GM18498 (cell line): ENCODE results near the gene POFUT1.
A peak's percentile ranks its signal among the peaks of the same experiment; 100 is the strongest.
"Not testable (repeated sequence)": the region's sequence is repeated elsewhere in the genome, so short reads cannot be mapped to it uniquely, and the experiment has no call there.

Source experiments
- ATAC-seq: cut with Tn5 transposase; IDR thresholded peaks from one replicate; pipeline ENCODE4 v1.9.1; 2021; ENCODE audit warnings: mild to moderate bottlenecking, moderate library complexity; ENCODE audit not compliant: unreplicated experiment

POFUT1 gene

DNA sequence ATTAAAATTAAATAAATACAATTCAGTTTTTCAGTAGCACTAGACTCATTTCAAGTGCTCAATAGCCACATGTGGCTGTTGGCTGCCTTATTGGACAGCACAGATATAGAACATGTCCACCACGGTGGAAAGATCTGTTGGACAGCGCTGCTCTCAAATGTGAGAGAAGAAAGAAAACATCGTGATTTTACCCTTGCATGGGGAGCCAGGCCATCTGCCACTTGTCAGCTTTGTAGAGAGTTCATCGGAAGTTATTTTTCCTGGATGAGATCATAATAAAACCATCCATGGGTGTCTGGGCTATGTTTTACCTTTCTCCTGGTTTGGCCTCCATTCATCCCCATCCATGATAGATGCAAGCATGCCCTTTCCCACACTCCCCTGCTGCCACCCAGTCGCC lies 63.9 kb downstream of the POFUT1 start:
- ATAC-seq, result no peak

DNA sequence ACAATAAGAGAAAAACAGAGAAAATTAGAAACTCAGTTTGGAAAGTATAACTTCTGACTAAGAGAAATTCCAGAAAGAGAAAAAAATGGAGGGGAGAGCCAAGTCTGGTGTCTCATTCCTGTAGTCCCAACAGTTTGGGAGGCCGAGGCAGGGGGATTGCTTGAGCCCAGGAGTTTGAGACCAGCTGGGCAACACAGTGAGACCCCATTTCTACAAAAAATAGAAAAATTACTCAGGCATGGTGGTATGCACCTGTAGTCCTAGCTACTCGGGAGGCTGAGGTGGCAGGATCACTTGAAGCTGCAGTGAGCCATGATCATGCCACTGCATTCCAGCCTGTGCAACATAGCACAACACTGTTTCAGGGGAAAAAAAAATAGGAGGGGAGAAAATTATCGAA lies 66.7 kb downstream of the POFUT1 start:
- ATAC-seq, result no peak

DNA sequence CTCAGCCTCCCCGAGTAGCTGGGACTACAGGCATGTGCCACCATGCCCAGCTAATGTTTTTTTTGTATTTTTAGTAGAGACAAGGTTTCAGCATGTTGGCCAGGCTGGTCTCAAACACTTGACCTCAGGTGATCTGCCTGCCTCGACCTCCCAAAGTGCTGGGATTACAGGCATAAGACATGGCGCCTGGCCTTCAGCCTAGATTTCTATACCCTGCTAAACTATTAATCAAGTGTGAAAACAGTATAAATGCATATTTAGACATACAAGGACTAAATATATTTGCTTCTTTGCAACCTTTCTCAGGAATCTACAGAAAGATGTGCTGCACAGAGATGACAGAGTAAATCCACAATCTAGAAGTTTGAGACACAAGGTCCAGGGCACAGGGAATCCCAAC lies 67.5 kb downstream of the POFUT1 start:
- ATAC-seq, result not testable (repeated sequence)

DNA sequence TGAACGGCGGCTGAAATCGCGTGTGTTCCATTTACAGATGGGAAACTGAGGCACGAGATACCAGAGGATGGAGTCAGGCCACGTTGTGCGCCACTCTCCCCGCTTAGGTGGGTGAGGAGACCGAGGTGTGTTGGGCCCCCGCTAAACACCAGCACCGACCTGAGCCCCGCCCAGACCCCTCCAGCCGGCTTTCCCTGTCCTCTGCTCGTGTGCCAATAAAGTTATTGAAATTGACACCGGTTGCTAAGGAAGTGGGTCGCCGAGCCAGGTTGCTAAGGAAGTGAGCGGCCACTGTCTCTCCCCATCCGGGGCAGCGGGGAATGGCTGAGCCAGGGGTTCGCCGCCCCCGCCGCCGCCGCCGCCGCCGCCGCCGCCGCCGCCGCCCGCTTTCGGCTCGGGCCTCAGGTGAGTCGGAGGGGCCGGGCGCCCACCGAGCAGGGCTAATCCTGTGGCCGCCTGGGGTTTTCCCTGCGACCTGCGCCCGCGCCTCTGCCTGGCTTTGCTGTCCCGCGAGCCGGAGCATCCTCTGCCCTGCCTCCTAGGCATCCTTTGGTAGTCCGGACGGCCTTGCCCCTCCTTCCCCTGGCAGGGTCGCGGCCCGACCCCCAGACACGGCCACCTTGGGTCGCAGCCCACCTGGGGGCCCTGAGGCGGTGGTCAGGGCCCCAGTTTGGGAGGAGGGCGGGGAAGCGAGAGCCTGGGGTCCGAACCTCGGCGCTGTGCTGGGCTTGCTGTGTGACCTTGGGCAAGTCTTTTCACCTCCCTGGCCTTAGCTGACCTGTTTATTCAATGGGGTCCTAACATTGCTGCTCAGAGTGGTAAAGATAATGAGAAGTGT lies 69.9 kb downstream of the POFUT1 start, which contains the start of gene KIF3B:
Gene KIF3B (plus strand): TSS at position 291 of the 838 bp plus-strand sequence. CDS start 32,127 bp downstream, outside the sequence.
- peak; percentile 80 for ATAC-seq

DNA sequence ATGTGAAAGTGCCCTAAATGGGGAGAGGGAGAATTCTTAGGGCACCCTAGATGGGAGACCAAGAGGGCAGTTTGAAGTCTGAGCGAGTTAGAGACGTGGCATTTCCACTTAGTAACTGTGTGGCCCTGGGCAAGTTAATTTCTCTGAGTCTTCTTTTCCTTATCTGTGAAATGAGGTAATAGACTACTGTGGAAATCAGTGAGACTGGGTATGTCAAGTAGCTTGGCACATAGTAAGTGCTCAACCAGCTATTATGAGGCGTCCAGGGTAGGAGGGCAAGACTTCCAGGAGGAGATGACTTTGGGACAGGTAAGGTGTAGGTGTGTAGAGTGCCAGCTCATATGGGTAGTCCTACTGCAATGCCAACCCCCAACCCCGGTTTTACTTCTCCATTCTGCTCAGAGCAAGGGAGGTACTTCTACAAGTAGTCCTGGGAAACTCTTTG lies 70.5 kb downstream of the POFUT1 start:
- peak; percentile 70 for ATAC-seq

- no peak for ATAC-seq
These were observed 74.0 kb downstream of the POFUT1 start for GRCh38 chr20:32281711-32282110.

GRCh38 chr20:32282461-32282860 lies 74.8 kb downstream of the POFUT1 start:
- no peak for ATAC-seq

- peak; percentile 33 for ATAC-seq
These were observed 77.5 kb downstream of the POFUT1 start for GRCh38 chr20:32285082-32285620.

GRCh38 chr20:32285621-32286371 lies 78.1 kb downstream of the POFUT1 start:
- ATAC-seq, result peak; percentile 79

GRCh38 chr20:32287231-32287638 lies 79.6 kb downstream of the POFUT1 start:
- no peak for ATAC-seq
